Measurements from ENCODE around the gene KLHDC3.

KLHDC3 gene

GRCh38 chr6:43013843-43014433 lies at the start of gene KLHDC3, which contains the start of gene MEA1:
Gene KLHDC3, plus strand, starts transcription at chr6:43014249. Its CDS starts 2,944 bp downstream, at chr6:43017193.
Gene MEA1, minus strand, starts transcription at chr6:43013946. Its CDS starts 133 bp downstream, at chr6:43013813.
- peak; percentile 36 for FAIRE-seq

GRCh38 chr6:42966571-42966970 lies 47.5 kb upstream of the KLHDC3 start:
- FAIRE-seq, result no peak

GRCh38 chr6:42967228-42967627 lies 46.8 kb upstream of the KLHDC3 start:
- no peak for FAIRE-seq

GRCh38 chr6:42968126-42968701 lies 45.8 kb upstream of the KLHDC3 start:
- FAIRE-seq, result no peak

GRCh38 chr6:42968783-42969182 lies 45.3 kb upstream of the KLHDC3 start:
- no peak for FAIRE-seq

GRCh38 chr6:42969431-42969830 lies 44.6 kb upstream of the KLHDC3 start:
- FAIRE-seq, result no peak

GRCh38 chr6:42969934-42970333 lies 44.1 kb upstream of the KLHDC3 start:
- no peak for FAIRE-seq

- FAIRE-seq, result no peak
Observed at GRCh38 chr6:42970871-42971612, 43.0 kb upstream of the KLHDC3 start.

- no peak for FAIRE-seq
Observed at GRCh38 chr6:42971746-42972327, 42.2 kb upstream of the KLHDC3 start.

GRCh38 chr6:42973926-42974325 lies 40.1 kb upstream of the KLHDC3 start:
- FAIRE-seq, result no peak

- no peak for FAIRE-seq
Observed at GRCh38 chr6:42974919-42975505, 39.0 kb upstream of the KLHDC3 start.

GRCh38 chr6:42978487-42978838 lies 35.6 kb upstream of the KLHDC3 start:
- FAIRE-seq, result no peak

- no peak for FAIRE-seq
Observed at GRCh38 chr6:42978839-42979522, 35.1 kb upstream of the KLHDC3 start, which contains the start of gene PEX6. Gene PEX6, minus strand, starts transcription at chr6:42979181. Its CDS starts 31 bp downstream, at chr6:42979150.

GRCh38 chr6:42979523-42980177 lies 34.4 kb upstream of the KLHDC3 start:
- FAIRE-seq, result no peak

- no peak for FAIRE-seq
Observed at GRCh38 chr6:42981836-42982235, 32.2 kb upstream of the KLHDC3 start.

GRCh38 chr6:42984001-42984923 lies 29.8 kb upstream of the KLHDC3 start, which contains the start of gene PPP2R5D:
Gene PPP2R5D, plus strand, starts transcription at chr6:42984570. Its CDS starts 108 bp downstream, at chr6:42984678.
- FAIRE-seq, result no peak

GRCh38 chr6:42984924-42985475 lies 29.0 kb upstream of the KLHDC3 start:
- no peak for FAIRE-seq

- FAIRE-seq, result no peak
Observed at GRCh38 chr6:42987533-42988451, 26.3 kb upstream of the KLHDC3 start.

GRCh38 chr6:42988486-42989020 lies 25.5 kb upstream of the KLHDC3 start:
- no peak for FAIRE-seq
